GM19397 (cell line): Measurements from ENCODE around the gene KIDINS220.

ENCODE experiments used
- ATAC-seq: cut with Tn5 transposase; IDR thresholded peaks from one replicate; pipeline ENCODE4 v1.9.1; 2021; ENCODE audit warnings: mild to moderate bottlenecking, moderate library complexity; ENCODE audit not compliant: unreplicated experiment

Gene KIDINS220

GRCh38 chr2:8836971-8837794 lies at the start of gene KIDINS220:
Gene KIDINS220 (minus strand): TSS chr2:8837613. CDS start chr2:8827093, 10,520 bp downstream.
- peak; percentile 90 for ATAC-seq

- ATAC-seq: no peak
Observed at GRCh38 chr2:8886876-8887275, 49.5 kb upstream of the KIDINS220 start.

GRCh38 chr2:8886202-8886518 lies 48.7 kb upstream of the KIDINS220 start:
- ATAC-seq: no peak

GRCh38 chr2:8885449-8886201 lies 48.2 kb upstream of the KIDINS220 start:
- ATAC-seq: no peak

GRCh38 chr2:8884812-8885211 lies 47.4 kb upstream of the KIDINS220 start:
- no peak for ATAC-seq

GRCh38 chr2:8882094-8882493 lies 44.7 kb upstream of the KIDINS220 start:
- no peak for ATAC-seq

- no peak for ATAC-seq
Observed at GRCh38 chr2:8877894-8878293, 40.5 kb upstream of the KIDINS220 start.

GRCh38 chr2:8877332-8877731 lies 39.9 kb upstream of the KIDINS220 start:
- ATAC-seq: no peak

GRCh38 chr2:8876628-8877027 lies 39.2 kb upstream of the KIDINS220 start:
- ATAC-seq: no peak

- ATAC-seq: no peak
Observed at GRCh38 chr2:8872821-8873432, 35.5 kb upstream of the KIDINS220 start.

GRCh38 chr2:8870441-8870840 lies 33.0 kb upstream of the KIDINS220 start:
- no peak for ATAC-seq

GRCh38 chr2:8867363-8867762 lies 29.9 kb upstream of the KIDINS220 start:
- ATAC-seq: no peak

- ATAC-seq: no peak
Observed at GRCh38 chr2:8863331-8863953, 26.0 kb upstream of the KIDINS220 start.

- ATAC-seq: no peak
Observed at GRCh38 chr2:8862230-8862629, 24.8 kb upstream of the KIDINS220 start.

- ATAC-seq: no peak
Observed at GRCh38 chr2:8861797-8862196, 24.4 kb upstream of the KIDINS220 start.

- ATAC-seq: no peak
Observed at GRCh38 chr2:8860239-8860638, 22.8 kb upstream of the KIDINS220 start.

- no peak for ATAC-seq
Observed at GRCh38 chr2:8858910-8859309, 21.5 kb upstream of the KIDINS220 start.

- ATAC-seq: no peak
Observed at GRCh38 chr2:8858264-8858663, 20.9 kb upstream of the KIDINS220 start.

- ATAC-seq: no peak
Observed at GRCh38 chr2:8857709-8858108, 20.3 kb upstream of the KIDINS220 start.

GRCh38 chr2:8856176-8856575 lies 18.8 kb upstream of the KIDINS220 start:
- ATAC-seq: no peak

- ATAC-seq: no peak
Observed at GRCh38 chr2:8855010-8855409, 17.6 kb upstream of the KIDINS220 start.
